ENCODE measurements around the gene ANO3.

ANO3 gene

GRCh38 chr11:26467506-26467905 is 135.6 kb downstream of the ANO3 start:
- H3K79me2 ChIP-seq (ENCODE audit: low read length) = no peaks in the 10 kb centered on the region
- H3K4me3 ChIP-seq (ENCODE audit: low read length) = no peak overlapping the region
- TF ChIP-seq CTCF (IDR thresholded peaks at IDR 0.05; ENCODE audit: low read depth, low read length) = no peak
- no peak for TF ChIP-seq EZH2phosphoT487 (IDR thresholded peaks at IDR 0.05; ENCODE audit: low read depth)
- no peaks in the 10 kb centered on the region for H3K9me3 ChIP-seq (ENCODE audit: insufficient read depth, low read length)
- no peaks in the 10 kb centered on the region for H3K27me3 ChIP-seq (ENCODE audit: low read depth, low read length)
- no peak overlapping the region for H3K9ac ChIP-seq (ENCODE audit: low read length)
- no peak overlapping the region for H3K27ac ChIP-seq (ENCODE audit: low read length)
- H3K4me2 ChIP-seq (ENCODE audit: low read length) = no peak overlapping the region
- no peaks in the 10 kb centered on the region for H3K36me3 ChIP-seq (replicated peaks; ENCODE audit: low read depth, low read length)
- no peak overlapping the region for H2AFZ ChIP-seq (ENCODE audit: low read depth, low read length)
- no peaks in the 10 kb centered on the region for H4K20me1 ChIP-seq (ENCODE audit: insufficient read depth, low read length)
- no peaks in the 10 kb centered on the region for H3K4me1 ChIP-seq (ENCODE audit: low read length)

- no peaks in the 10 kb centered on the region for H4K20me1 ChIP-seq (ENCODE audit: insufficient read depth, low read length)
- no peak overlapping the region for H3K9ac ChIP-seq (ENCODE audit: low read length)
- H3K27me3 ChIP-seq (ENCODE audit: low read depth, low read length) = no peaks in the 10 kb centered on the region
- no peak; the same call in 1 of the 2 replicates for TF ChIP-seq CTCF (IDR thresholded peaks at IDR 0.05; ENCODE audit: low read depth, low read length)
- TF ChIP-seq EZH2phosphoT487 (IDR thresholded peaks at IDR 0.05; ENCODE audit: low read depth) = no peak
- no peaks in the 10 kb centered on the region for H3K9me3 ChIP-seq (ENCODE audit: insufficient read depth, low read length)
- no peaks in the 10 kb centered on the region for H3K36me3 ChIP-seq (replicated peaks; ENCODE audit: low read depth, low read length)
- H3K4me3 ChIP-seq (ENCODE audit: low read length) = no peak overlapping the region
- H3K4me2 ChIP-seq (ENCODE audit: low read length) = no peak overlapping the region
- H3K4me1 ChIP-seq (ENCODE audit: low read length) = no peaks in the 10 kb centered on the region
- no peak overlapping the region for H3K27ac ChIP-seq (ENCODE audit: low read length)
- H3K79me2 ChIP-seq (ENCODE audit: low read length) = no peaks in the 10 kb centered on the region
- no peak overlapping the region for H2AFZ ChIP-seq (ENCODE audit: low read depth, low read length)
These were observed 139.1 kb downstream of the ANO3 start for GRCh38 chr11:26470992-26471391.

GRCh38 chr11:26473216-26474194 is 141.6 kb downstream of the ANO3 start:
- Histone ChIP-seq H3K9ac (ENCODE audit: low read length) (no peak overlapping the region), H3K4me1 (ENCODE audit: low read length) (no peaks in the 10 kb centered on the region), H3K27ac (ENCODE audit: low read length) (no peak overlapping the region), H3K4me2 (ENCODE audit: low read length) (no peak overlapping the region), H3K4me3 (ENCODE audit: low read length) (no peak overlapping the region), H3K9me3 (ENCODE audit: insufficient read depth, low read length) (no peaks in the 10 kb centered on the region), H3K36me3 (replicated peaks; ENCODE audit: low read depth, low read length) (no peaks in the 10 kb centered on the region), H4K20me1 (ENCODE audit: insufficient read depth, low read length) (no peaks in the 10 kb centered on the region), H3K79me2 (ENCODE audit: low read length) (no peaks in the 10 kb centered on the region), H3K27me3 (ENCODE audit: low read depth, low read length) (no peaks in the 10 kb centered on the region), H2AFZ (ENCODE audit: low read depth, low read length) (no peak overlapping the region)
- no peak for TF ChIP-seq EZH2phosphoT487 (IDR thresholded peaks at IDR 0.05; ENCODE audit: low read depth)
- TF ChIP-seq CTCF (IDR thresholded peaks at IDR 0.05; ENCODE audit: low read depth, low read length) = no peak

- Histone ChIP-seq H3K27ac (ENCODE audit: low read length) (no peak overlapping the region), H3K27me3 (ENCODE audit: low read depth, low read length) (no peaks in the 10 kb centered on the region), H4K20me1 (ENCODE audit: insufficient read depth, low read length) (no peaks in the 10 kb centered on the region), H3K4me3 (ENCODE audit: low read length) (no peak overlapping the region), H3K4me2 (ENCODE audit: low read length) (no peak overlapping the region), H3K9ac (ENCODE audit: low read length) (no peak overlapping the region), H3K79me2 (ENCODE audit: low read length) (no peaks in the 10 kb centered on the region), H3K4me1 (ENCODE audit: low read length) (no peaks in the 10 kb centered on the region), H3K36me3 (replicated peaks; ENCODE audit: low read depth, low read length) (no peaks in the 10 kb centered on the region), H3K9me3 (ENCODE audit: insufficient read depth, low read length) (no peaks in the 10 kb centered on the region), H2AFZ (ENCODE audit: low read depth, low read length) (no peak overlapping the region)
- TF ChIP-seq EZH2phosphoT487 (IDR thresholded peaks at IDR 0.05; ENCODE audit: low read depth) (no peak), CTCF (IDR thresholded peaks at IDR 0.05; ENCODE audit: low read depth, low read length) (no peak)
These were observed 142.5 kb downstream of the ANO3 start for GRCh38 chr11:26474401-26474800.
